ENCODE data around the gene CTU2. TPM values are rescaled to one million over a fixed set of nuclear protein-coding genes. Genes with fewer than 3 reads are reported as not detected.

The CTU2 gene
- total RNA-seq, 1 experiment from 2014 or later: 39.4 TPM

DNA sequence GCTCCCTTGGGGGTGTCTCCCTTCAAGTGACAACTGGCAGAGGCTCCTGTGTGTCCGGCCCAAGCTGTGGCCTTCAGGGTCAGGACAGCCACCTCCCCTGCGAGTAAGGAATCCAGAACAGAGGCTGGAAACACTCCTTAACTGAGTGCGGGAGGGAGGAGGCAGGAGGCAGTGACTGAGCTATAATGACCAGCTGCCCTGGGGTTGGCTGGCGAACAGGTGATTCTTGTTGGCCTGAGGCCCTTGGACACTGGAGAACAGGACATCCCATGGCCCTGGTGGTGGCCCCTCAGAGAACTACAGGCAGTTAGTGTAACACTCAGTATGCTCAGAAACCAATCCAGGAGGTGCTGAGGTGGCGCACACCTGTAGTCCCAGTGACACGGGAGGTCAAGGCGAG lies 10.6 kb upstream of the CTU2 start:
- Histone ChIP-seq H3K4me3 (ENCODE audit: low read length) (no peak overlapping the region), H3K9ac (ENCODE audit: low read length) (no peak overlapping the region), H3K9me3 (ENCODE audit: low read length) (no peaks in the 10 kb centered on the region), H3K27me3 (ENCODE audit: low read length) (no peaks in the 10 kb centered on the region), H3K4me1 (ENCODE audit: insufficient read depth, low read length) (peaks cover 4% of the 10 kb centered on the region), H2AFZ (ENCODE audit: low read length) (no peak overlapping the region), H3K4me2 (ENCODE audit: low read length) (no peak overlapping the region), H3K9me2 (replicated peaks; ENCODE audit: low read length) (no peaks in the 10 kb centered on the region), H3F3A (ENCODE audit: low read length, unreplicated experiment) (no peaks in the 10 kb centered on the region), H4K20me1 (ENCODE audit: low read length) (no peaks in the 10 kb centered on the region), H3K36me3 (ENCODE audit: low read depth, low read length) (no peaks in the 10 kb centered on the region), H3K27ac (ENCODE audit: low read length) (no peak overlapping the region), H3K79me2 (ENCODE audit: low read length) (no peaks in the 10 kb centered on the region)
- no TSS peak for BruUV-seq (replicated peaks)
- ATAC-seq (no peak), DNase-seq (no peak)
- POLR2A ChIA-PET (ENCODE audit: unreplicated experiment): no interaction called here
- TF ChIP-seq, protein P1, sequence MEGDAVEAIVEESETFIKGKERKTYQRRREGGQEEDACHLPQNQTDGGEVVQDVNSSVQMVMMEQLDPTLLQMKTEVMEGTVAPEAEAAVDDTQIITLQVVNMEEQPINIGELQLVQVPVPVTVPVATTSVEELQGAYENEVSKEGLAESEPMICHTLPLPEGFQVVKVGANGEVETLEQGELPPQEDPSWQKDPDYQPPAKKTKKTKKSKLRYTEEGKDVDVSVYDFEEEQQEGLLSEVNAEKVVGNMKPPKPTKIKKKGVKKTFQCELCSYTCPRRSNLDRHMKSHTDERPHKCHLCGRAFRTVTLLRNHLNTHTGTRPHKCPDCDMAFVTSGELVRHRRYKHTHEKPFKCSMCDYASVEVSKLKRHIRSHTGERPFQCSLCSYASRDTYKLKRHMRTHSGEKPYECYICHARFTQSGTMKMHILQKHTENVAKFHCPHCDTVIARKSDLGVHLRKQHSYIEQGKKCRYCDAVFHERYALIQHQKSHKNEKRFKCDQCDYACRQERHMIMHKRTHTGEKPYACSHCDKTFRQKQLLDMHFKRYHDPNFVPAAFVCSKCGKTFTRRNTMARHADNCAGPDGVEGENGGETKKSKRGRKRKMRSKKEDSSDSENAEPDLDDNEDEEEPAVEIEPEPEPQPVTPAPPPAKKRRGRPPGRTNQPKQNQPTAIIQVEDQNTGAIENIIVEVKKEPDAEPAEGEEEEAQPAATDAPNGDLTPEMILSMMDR (conservative IDR thresholded peaks at IDR 0.05; ENCODE audit: low read depth, low read length): no peak
- TF ChIP-seq EZH2 (IDR thresholded peaks at IDR 0.05; ENCODE audit: low read length, unreplicated experiment): no peak
- CTCF ChIA-PET: no interaction called here
- intact Hi-C loops (cut with micrococcal nuclease): no loop called here

DNA sequence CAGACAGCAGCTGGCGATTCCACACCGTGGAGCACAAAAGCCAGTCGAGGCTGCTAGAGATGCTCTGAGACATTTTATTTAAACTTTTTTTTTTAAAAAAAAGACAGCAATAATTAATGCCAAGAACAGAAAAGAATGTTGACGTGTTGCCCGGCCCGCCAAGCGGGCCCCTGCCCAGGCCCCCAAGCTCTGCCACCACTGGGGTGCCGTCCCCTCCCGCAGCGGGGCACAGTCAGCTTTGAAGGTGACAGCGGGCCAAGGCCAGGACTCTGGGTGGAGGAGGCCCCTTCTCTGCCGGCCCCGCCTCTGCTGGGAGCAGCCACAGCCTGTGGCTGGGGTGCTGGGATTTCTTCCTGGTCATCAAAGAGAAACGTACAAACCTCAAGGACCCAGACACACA lies 9.9 kb upstream of the CTU2 start:
- no peaks in the 10 kb centered on the region for H3K36me3 ChIP-seq (ENCODE audit: low read depth, low read length)
- ChIA-PET CTCF (no interaction called here), POLR2A (ENCODE audit: unreplicated experiment) (no interaction called here)
- H3K27me3 ChIP-seq (ENCODE audit: low read length): no peaks in the 10 kb centered on the region
- no peaks in the 10 kb centered on the region for H3K79me2 ChIP-seq (ENCODE audit: low read length)
- no peaks in the 10 kb centered on the region for H3K9me2 ChIP-seq (replicated peaks; ENCODE audit: low read length)
- H3K27ac ChIP-seq (ENCODE audit: low read length): no peak overlapping the region
- H3K4me1 ChIP-seq (ENCODE audit: insufficient read depth, low read length): peaks cover 10% of the 10 kb centered on the region
- H3K4me3 ChIP-seq (ENCODE audit: low read length): no peak overlapping the region
- TF ChIP-seq EZH2phosphoT487 (IDR thresholded peaks at IDR 0.05; ENCODE audit: borderline replicate concordance, low read length): no peak
- no peak for TF ChIP-seq EZH2 (IDR thresholded peaks at IDR 0.05; ENCODE audit: low read length, unreplicated experiment)
- TF ChIP-seq, protein P1 (conservative IDR thresholded peaks at IDR 0.05; ENCODE audit: low read depth, low read length): no peak
- H2AFZ ChIP-seq (ENCODE audit: low read length): no peak overlapping the region
- no peak for ATAC-seq
- intact Hi-C loops (cut with micrococcal nuclease): no loop called here
- BruUV-seq (replicated peaks): no TSS peak
- no peaks in the 10 kb centered on the region for H4K20me1 ChIP-seq (ENCODE audit: low read length)
- no peaks in the 10 kb centered on the region for H3F3A ChIP-seq (ENCODE audit: low read length, unreplicated experiment)
- no peak for DNase-seq
- no peak overlapping the region for H3K4me2 ChIP-seq (ENCODE audit: low read length)
- H3K9ac ChIP-seq (ENCODE audit: low read length): no peak overlapping the region
- H3K9me3 ChIP-seq (ENCODE audit: low read length): no peaks in the 10 kb centered on the region

DNA sequence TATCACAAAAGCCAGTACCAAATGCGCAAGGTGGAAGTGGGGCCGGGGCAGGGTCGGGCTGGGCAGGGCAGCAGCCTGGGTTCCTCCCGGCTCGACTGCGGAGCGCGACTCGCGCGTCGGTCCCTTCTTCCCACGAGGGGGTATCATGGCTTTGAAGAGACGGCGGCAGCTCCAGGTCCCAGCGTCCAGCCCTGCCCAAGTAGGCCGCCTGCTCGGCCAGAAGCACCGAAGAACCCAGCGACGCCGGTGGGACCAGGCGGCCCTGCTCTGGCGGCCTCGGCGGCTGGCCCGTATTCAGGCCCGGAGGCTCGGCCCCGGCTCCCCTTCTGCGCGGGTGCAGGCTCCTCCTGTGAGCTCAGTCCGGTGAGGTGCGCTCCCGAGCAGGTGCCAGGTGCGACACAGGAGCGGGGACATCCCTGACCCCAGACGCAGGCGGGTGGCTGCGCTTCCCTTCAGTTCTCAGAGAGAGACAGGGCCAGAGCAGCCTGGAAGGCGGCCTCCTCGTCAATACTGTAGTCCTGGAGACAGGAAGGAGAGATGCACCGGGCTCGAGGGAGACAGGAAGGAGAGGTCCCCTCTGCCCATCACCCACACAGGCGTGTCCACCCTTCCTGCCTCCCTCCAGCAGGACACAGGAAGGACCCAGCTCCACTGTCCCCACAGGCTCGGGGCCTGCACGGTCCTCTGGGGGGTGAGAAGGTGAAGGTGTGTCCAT lies 9.0 kb upstream of the CTU2 start:
- ATAC-seq (no peak), DNase-seq (no peak)
- Histone ChIP-seq H3K4me2 (ENCODE audit: low read length) (no peak overlapping the region), H3K9ac (ENCODE audit: low read length) (no peak overlapping the region), H3K9me3 (ENCODE audit: low read length) (no peaks in the 10 kb centered on the region), H3K27ac (ENCODE audit: low read length) (no peak overlapping the region), H3K79me2 (ENCODE audit: low read length) (no peaks in the 10 kb centered on the region), H3K27me3 (ENCODE audit: low read length) (no peaks in the 10 kb centered on the region), H3F3A (ENCODE audit: low read length, unreplicated experiment) (no peaks in the 10 kb centered on the region), H3K36me3 (ENCODE audit: low read depth, low read length) (no peaks in the 10 kb centered on the region), H2AFZ (ENCODE audit: low read length) (no peak overlapping the region), H3K9me2 (replicated peaks; ENCODE audit: low read length) (no peaks in the 10 kb centered on the region), H3K4me1 (ENCODE audit: insufficient read depth, low read length) (peaks cover 11% of the 10 kb centered on the region), H3K4me3 (ENCODE audit: low read length) (no peak overlapping the region), H4K20me1 (ENCODE audit: low read length) (no peaks in the 10 kb centered on the region)
- POLR2A ChIA-PET (ENCODE audit: unreplicated experiment): no interaction called here
- BruUV-seq (replicated peaks): no TSS peak
- intact Hi-C loops (cut with micrococcal nuclease): no loop called here
- no peak for TF ChIP-seq EZH2phosphoT487 (IDR thresholded peaks at IDR 0.05; ENCODE audit: borderline replicate concordance, low read length)
- no peak for TF ChIP-seq EZH2 (IDR thresholded peaks at IDR 0.05; ENCODE audit: low read length, unreplicated experiment)
- TF ChIP-seq, protein P1 (conservative IDR thresholded peaks at IDR 0.05; ENCODE audit: low read depth, low read length): no peak
- CTCF ChIA-PET: no interaction called here
